ENCODE data around the gene SCYGR5. TPM values are rescaled to one million over a fixed set of nuclear protein-coding genes. Genes with fewer than 3 reads are reported as not detected.

The SCYGR5 gene
- total and polyA plus RNA-seq, 2 of the 8 experiments (the other 6 are each of a cell fraction or from before 2014, with no cell fraction given) = not detected

DNA sequence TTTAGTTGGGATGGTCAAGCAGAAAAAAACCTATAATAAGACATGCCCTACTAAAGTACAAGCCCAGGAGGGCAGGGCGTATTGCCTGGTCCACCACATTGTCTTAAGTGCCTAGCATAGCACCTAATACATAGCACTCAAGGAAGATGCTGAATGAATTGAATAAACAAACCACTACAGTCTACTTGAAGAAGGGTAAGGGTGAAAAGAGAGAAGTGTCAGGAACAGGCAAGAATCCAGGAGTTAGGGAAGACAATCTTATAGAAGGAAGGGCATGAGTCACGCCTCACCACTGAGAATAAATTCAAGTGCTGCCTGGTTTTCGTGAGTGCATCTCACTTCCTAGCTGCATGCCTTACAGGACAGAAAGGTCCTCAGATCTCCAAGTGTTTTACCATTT, 37.4 kb downstream of the SCYGR5 start (continued):
- TF ChIP-seq RXRA (IDR thresholded peaks at IDR 0.05; ENCODE audit: insufficient read depth, low read depth, low read length) (no peak), MAFK (IDR thresholded peaks at IDR 0.05; ENCODE audit: low read depth, low read length) (no peak), SUZ12 (IDR thresholded peaks at IDR 0.05; ENCODE audit: low read length) (no peak)
